Measurements from ENCODE around the gene DLGAP5.

Gene DLGAP5

GRCh38 chr14:55115460-55115859 lies 75.9 kb downstream of the DLGAP5 start:
- POLR2A ChIA-PET, result no interaction called here
- TF ChIP-seq TARDBP (IDR thresholded peaks at IDR 0.05) (no peak), CTBP1 (IDR thresholded peaks at IDR 0.05; ENCODE audit: borderline replicate concordance) (no peak), L3MBTL2 (conservative IDR thresholded peaks at IDR 0.05) (no peak), BHLHE40 (IDR thresholded peaks at IDR 0.05; ENCODE audit: borderline replicate concordance) (no peak), PKNOX1 (IDR thresholded peaks at IDR 0.05) (no peak), FOXM1 (IDR thresholded peaks at IDR 0.05; ENCODE audit: borderline replicate concordance) (no peak), NFRKB (IDR thresholded peaks at IDR 0.05) (no peak), ELF4 (IDR thresholded peaks at IDR 0.05) (no peak), SUZ12 (IDR thresholded peaks at IDR 0.05) (no peak), FOXK2 (IDR thresholded peaks at IDR 0.05) (no peak), ARNT (IDR thresholded peaks at IDR 0.05) (no peak), LEF1 (IDR thresholded peaks at IDR 0.05; ENCODE audit: borderline replicate concordance) (no peak), FOXA1 (IDR thresholded peaks at IDR 0.05) (no peak), ZNF384 (IDR thresholded peaks at IDR 0.05) (no peak), HDGF (IDR thresholded peaks at IDR 0.05; ENCODE audit: borderline replicate concordance) (no peak), SP1 (IDR thresholded peaks at IDR 0.05) (no peak)
- CTCF ChIA-PET, result no interaction called here
- DNase-seq (ENCODE audit: extremely low spot score), result no peak

- ChIA-PET CTCF (interaction anchor here (1.2 kb wide), 1 partner anchor 13 kb away, joined by 4 read pairs; no protein-coding TSS in a partner anchor), POLR2A (no interaction called here)
- TF ChIP-seq HDGF (IDR thresholded peaks at IDR 0.05; ENCODE audit: borderline replicate concordance) (no peak), NFRKB (IDR thresholded peaks at IDR 0.05) (no peak), ZNF384 (IDR thresholded peaks at IDR 0.05) (no peak), ELF4 (IDR thresholded peaks at IDR 0.05) (no peak), SUZ12 (IDR thresholded peaks at IDR 0.05) (no peak), L3MBTL2 (conservative IDR thresholded peaks at IDR 0.05) (no peak), SP1 (IDR thresholded peaks at IDR 0.05) (no peak), LEF1 (IDR thresholded peaks at IDR 0.05; ENCODE audit: borderline replicate concordance) (no peak), FOXA1 (IDR thresholded peaks at IDR 0.05) (no peak), TARDBP (IDR thresholded peaks at IDR 0.05) (no peak), CTBP1 (IDR thresholded peaks at IDR 0.05; ENCODE audit: borderline replicate concordance) (no peak), FOXM1 (IDR thresholded peaks at IDR 0.05; ENCODE audit: borderline replicate concordance) (no peak), PKNOX1 (IDR thresholded peaks at IDR 0.05) (no peak), BHLHE40 (IDR thresholded peaks at IDR 0.05; ENCODE audit: borderline replicate concordance) (no peak), ARNT (IDR thresholded peaks at IDR 0.05) (no peak), FOXK2 (IDR thresholded peaks at IDR 0.05) (no peak)
- no peak for DNase-seq (ENCODE audit: extremely low spot score)
Measured at GRCh38 chr14:55114720-55115119, 76.7 kb downstream of the DLGAP5 start.

- POLR2A ChIA-PET, result no interaction called here
- TF ChIP-seq ELF4 (IDR thresholded peaks at IDR 0.05), result no peak
- TF ChIP-seq TARDBP (IDR thresholded peaks at IDR 0.05), result no peak
- no peak for TF ChIP-seq ZNF384 (IDR thresholded peaks at IDR 0.05)
- TF ChIP-seq ARNT (IDR thresholded peaks at IDR 0.05), result no peak
- TF ChIP-seq LEF1 (IDR thresholded peaks at IDR 0.05; ENCODE audit: borderline replicate concordance), result no peak
- no peak for TF ChIP-seq FOXA1 (IDR thresholded peaks at IDR 0.05)
- TF ChIP-seq PKNOX1 (IDR thresholded peaks at IDR 0.05), result no peak
- no peak for TF ChIP-seq L3MBTL2 (conservative IDR thresholded peaks at IDR 0.05)
- TF ChIP-seq BHLHE40 (IDR thresholded peaks at IDR 0.05; ENCODE audit: borderline replicate concordance), result no peak
- TF ChIP-seq CTBP1 (IDR thresholded peaks at IDR 0.05; ENCODE audit: borderline replicate concordance), result no peak
- CTCF ChIA-PET, result interaction anchor here (0.6 kb wide), 1 partner anchor 21 kb away, joined by 4 read pairs; no protein-coding TSS in a partner anchor
- no peak for DNase-seq (ENCODE audit: extremely low spot score)
Measured at GRCh38 chr14:55111122-55111708, 80.2 kb downstream of the DLGAP5 start.

- DNase-seq (ENCODE audit: extremely low spot score), result no peak
- CTCF ChIA-PET, result interaction anchor here (1.2 kb wide), 1 partner anchor 13 kb away, joined by 3 read pairs; no protein-coding TSS in a partner anchor
- TF ChIP-seq NFRKB (IDR thresholded peaks at IDR 0.05) (no peak), TARDBP (IDR thresholded peaks at IDR 0.05) (no peak), SP1 (IDR thresholded peaks at IDR 0.05) (no peak), FOXA1 (IDR thresholded peaks at IDR 0.05) (no peak), PKNOX1 (IDR thresholded peaks at IDR 0.05) (no peak), CTBP1 (IDR thresholded peaks at IDR 0.05; ENCODE audit: borderline replicate concordance) (no peak)
- POLR2A ChIA-PET, result no interaction called here
Measured at GRCh38 chr14:55109836-55110235, 81.5 kb downstream of the DLGAP5 start.

- ChIA-PET POLR2A (interaction anchor here (0.7 to 1.4 kb wide), 6 partner anchors 9 to 81 kb away, joined by 3 to 6 read pairs (median 4); partner anchors contain the start of genes SOCS4 and WDHD1), CTCF (interaction anchor here (0.9 kb wide), 1 partner anchor 13 kb away, joined by 3 read pairs; no protein-coding TSS in a partner anchor)
Measured at GRCh38 chr14:55107766-55108554, 83.4 kb downstream of the DLGAP5 start.

More at GRCh38 chr14:55107766-55108554, 83.4 kb downstream of the DLGAP5 start:
- DNase-seq (ENCODE audit: extremely low spot score), result peak; percentile 48
- TF ChIP-seq ARNT (IDR thresholded peaks at IDR 0.05), result no peak
- peak; percentile 86 for TF ChIP-seq L3MBTL2 (conservative IDR thresholded peaks at IDR 0.05)
